ENCODE results near the gene MUC5B. TPM values are rescaled to one million over a fixed set of nuclear protein-coding genes. Genes with fewer than 3 reads are reported as not detected.

MUC5B gene
- total and polyA plus RNA-seq, 9 donors: 0.02 to 35.3 (median 1.1) TPM; not detected in 1

- 85 to 88% (median 86%) methylated on average over 37 of the region's 37 CpGs for WGBS, 3 donors
- Histone ChIP-seq H3K27me3 (no peaks in the 10 kb centered on the region), H3K4me1 (ENCODE audit: insufficient read depth) (no peaks in the 10 kb centered on the region), H3K27ac (no peak overlapping the region), H3K9me3 (no peaks in the 10 kb centered on the region), H3K4me3 (no peak overlapping the region), H3K36me3 (no peaks in the 10 kb centered on the region)
- intact Hi-C loops (cut with DNase I): no loop called here
- no peak for DNase-seq
- TF ChIP-seq CTCF (IDR thresholded peaks at IDR 0.05): no peak
- no peak for TF ChIP-seq POLR2A (IDR thresholded peaks at IDR 0.05)
- TF ChIP-seq EP300 (IDR thresholded peaks at IDR 0.05): no peak
Measured at GRCh38 chr11:1276866-1277615, 54.2 kb downstream of the MUC5B start.

GRCh38 chr11:1277936-1278512, 55.2 kb downstream of the MUC5B start:
- Histone ChIP-seq H3K27ac (no peak overlapping the region), H3K4me1 (ENCODE audit: insufficient read depth) (no peaks in the 10 kb centered on the region), H3K9me3 (no peaks in the 10 kb centered on the region), H3K4me3 (no peak overlapping the region), H3K36me3 (no peaks in the 10 kb centered on the region), H3K27me3 (no peaks in the 10 kb centered on the region)
- TF ChIP-seq CTCF (IDR thresholded peaks at IDR 0.05) (no peak), EP300 (IDR thresholded peaks at IDR 0.05) (no peak), POLR2A (IDR thresholded peaks at IDR 0.05) (no peak)
- intact Hi-C loops (cut with DNase I): no loop called here
- DNase-seq: no peak
- 88 to 90% (median 89%) methylated on average over 12 to 27 of the region's 27 CpGs for WGBS, 3 donors

GRCh38 chr11:1278766-1279673, 56.2 kb downstream of the MUC5B start:
- no peak overlapping the region for H3K4me3 ChIP-seq
- no peaks in the 10 kb centered on the region for H3K27me3 ChIP-seq
- intact Hi-C loops (cut with DNase I): no loop called here
- H3K4me1 ChIP-seq (ENCODE audit: insufficient read depth): no peaks in the 10 kb centered on the region
- WGBS, 3 donors: 92 to 94% (median 94%) methylated on average over 40 of the region's 40 CpGs
- no peak overlapping the region for H3K27ac ChIP-seq
- no peak for DNase-seq
- TF ChIP-seq POLR2A (IDR thresholded peaks at IDR 0.05): no peak
- H3K36me3 ChIP-seq: no peaks in the 10 kb centered on the region
- H3K9me3 ChIP-seq: no peaks in the 10 kb centered on the region

- intact Hi-C loops (cut with DNase I): no loop called here
- H3K9me3 ChIP-seq: no peaks in the 10 kb centered on the region
- H3K4me1 ChIP-seq (ENCODE audit: insufficient read depth): no peaks in the 10 kb centered on the region
- TF ChIP-seq CTCF (IDR thresholded peaks at IDR 0.05): no peak
- TF ChIP-seq EP300 (IDR thresholded peaks at IDR 0.05): no peak
- no peak for TF ChIP-seq POLR2A (IDR thresholded peaks at IDR 0.05)
- no peak overlapping the region for H3K27ac ChIP-seq
- H3K4me3 ChIP-seq: no peak overlapping the region
- DNase-seq: no peak
- H3K27me3 ChIP-seq: no peaks in the 10 kb centered on the region
- H3K36me3 ChIP-seq: no peaks in the 10 kb centered on the region
- 91 to 93% (median 92%) methylated on average over 14 of the region's 14 CpGs for WGBS, 3 donors
Measured at GRCh38 chr11:1279674-1280055, 56.8 kb downstream of the MUC5B start.

Measured in ovary (tissue), 9 donors.